GM18517 (cell line): Measurements from ENCODE around the gene IFI6.
A peak's percentile ranks its signal among the peaks of the same experiment; 100 is the strongest.
"Not testable (repeated sequence)": the region's sequence is repeated elsewhere in the genome, so short reads cannot be mapped to it uniquely, and the experiment has no call there.

Experiments
- ATAC-seq: cut with Tn5 transposase; IDR thresholded peaks from one replicate; pipeline ENCODE4 v1.9.1; 2021; ENCODE audit warnings: mild to moderate bottlenecking, moderate library complexity; ENCODE audit not compliant: unreplicated experiment

The IFI6 gene

DNA sequence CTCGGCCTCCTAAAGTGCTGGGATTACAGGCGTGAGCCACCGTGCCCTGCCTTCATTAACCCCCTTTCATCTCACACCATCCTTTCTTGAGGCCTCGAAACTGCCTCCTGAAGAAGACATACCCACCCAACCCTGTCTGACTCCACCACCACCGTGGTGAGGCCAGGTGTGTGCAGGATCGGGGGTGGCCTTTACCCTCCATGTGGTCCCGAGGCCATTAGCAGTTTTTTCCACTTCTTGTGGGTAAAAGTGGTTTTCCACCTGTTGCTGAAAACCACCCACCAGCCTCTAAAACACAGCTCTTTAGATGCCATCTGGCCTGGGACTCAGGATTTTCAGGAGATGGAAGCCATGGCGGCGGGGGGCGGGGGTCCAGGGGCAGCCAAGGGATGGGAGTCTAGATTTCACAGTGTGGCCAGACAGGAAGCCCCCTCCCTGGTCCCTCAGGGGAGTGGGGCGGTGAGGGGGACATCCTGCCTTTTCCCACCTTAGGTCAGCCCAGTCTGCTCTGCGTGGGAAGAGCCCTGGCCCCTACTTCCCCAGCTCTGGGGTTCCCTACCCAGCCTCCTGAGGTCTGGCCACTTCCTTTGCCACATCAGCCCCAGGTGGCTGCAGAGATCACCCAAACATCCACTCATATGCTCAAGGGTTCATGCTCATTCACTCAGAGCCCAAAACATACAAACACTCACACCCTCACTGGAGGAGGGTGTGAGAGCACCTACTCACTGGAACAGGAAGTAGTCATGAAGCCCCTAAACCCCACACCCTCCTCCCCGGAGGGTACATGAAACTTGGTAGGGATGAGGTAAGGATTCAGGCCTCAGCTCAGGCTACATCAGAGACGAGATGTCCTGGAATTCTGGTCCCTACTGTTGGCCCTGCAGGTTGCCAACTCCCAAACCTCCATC lies 39.4 kb downstream of the IFI6 start:
- ATAC-seq: peak; percentile 40

DNA sequence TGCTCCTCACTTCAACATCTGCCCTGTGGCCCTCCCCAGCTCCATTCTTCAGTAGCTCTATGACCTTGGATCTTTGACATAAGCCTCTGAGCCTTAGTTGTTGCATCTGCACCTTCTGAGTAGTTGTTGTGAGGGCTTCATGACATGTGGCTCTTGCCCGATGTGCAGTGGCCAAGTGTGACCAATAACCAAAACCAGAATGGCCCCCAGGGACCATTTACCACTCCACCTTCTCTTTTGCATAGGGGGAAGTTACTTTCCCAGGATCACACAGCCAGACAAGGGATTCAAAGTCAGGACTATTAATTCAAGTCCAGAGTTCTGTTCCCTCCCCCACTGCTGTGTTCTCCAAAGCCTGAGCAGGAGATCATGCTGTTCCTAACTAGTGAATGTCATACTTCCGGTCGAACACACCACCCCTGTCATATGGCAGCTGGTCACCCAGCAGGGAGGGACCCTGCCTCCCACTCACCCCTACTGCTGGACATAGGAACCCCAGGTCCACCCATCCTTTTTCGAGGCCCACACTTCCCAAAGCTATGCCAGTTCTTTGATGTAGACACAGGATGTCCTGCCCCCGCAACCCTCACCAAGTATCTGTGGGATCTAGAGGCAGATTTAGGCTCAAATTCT lies 41.0 kb downstream of the IFI6 start:
- peak; percentile 39 for ATAC-seq

- ATAC-seq: no peak
Measured at GRCh38 chr1:27628712-27629111, 43.3 kb downstream of the IFI6 start.

- ATAC-seq: not testable (repeated sequence)
Measured at GRCh38 chr1:27627733-27628132, 44.3 kb downstream of the IFI6 start.

- ATAC-seq: no peak
Measured at GRCh38 chr1:27627061-27627460, 44.9 kb downstream of the IFI6 start.

DNA sequence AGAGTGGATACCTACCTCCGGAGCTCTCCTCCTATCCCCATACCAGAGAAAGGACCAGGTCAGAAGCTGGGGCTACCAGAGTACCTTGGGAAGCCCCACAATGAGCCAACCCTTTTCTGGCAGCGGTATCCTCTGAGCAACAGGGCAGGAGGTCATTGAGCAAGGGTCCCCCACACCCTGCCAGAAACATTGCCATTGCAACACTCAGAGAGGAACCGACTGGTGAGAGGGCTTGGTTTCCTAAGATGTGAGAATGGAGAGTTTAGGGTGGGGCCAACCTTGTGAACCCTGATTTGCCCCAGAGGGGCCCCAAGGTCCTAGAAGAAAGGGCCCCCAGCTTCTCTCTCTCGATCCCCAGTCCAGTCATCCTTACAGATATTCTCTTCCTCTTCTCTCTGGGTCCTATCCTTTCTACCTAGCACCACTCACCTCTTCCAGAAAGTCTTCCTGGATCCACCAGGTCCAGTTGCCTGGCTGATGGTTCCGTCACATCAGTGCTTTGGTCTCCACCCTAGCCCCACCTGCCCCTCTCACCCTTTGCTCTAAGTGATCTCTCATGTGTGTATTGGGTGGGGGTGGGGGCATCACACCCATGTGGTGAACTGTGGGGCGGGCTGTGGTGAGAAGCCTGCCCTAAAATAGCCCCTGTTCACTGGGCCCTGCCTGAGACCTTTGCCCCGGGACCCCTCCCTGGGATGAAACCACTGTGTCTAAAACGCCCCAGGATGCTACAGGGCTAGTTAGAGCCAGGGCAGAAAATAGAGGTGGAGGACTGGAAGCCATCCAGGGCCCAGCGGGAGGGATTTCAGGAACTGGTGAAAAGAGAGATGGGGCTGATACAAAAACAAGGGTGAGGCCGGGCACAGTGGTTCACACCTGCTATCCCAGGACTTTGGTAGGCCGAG lies 45.7 kb downstream of the IFI6 start:
- ATAC-seq: no peak

GRCh38 chr1:27624467-27625178 lies 47.4 kb downstream of the IFI6 start:
- no peak for ATAC-seq

- no peak for ATAC-seq
Measured at GRCh38 chr1:27623327-27624212, 48.4 kb downstream of the IFI6 start.

DNA sequence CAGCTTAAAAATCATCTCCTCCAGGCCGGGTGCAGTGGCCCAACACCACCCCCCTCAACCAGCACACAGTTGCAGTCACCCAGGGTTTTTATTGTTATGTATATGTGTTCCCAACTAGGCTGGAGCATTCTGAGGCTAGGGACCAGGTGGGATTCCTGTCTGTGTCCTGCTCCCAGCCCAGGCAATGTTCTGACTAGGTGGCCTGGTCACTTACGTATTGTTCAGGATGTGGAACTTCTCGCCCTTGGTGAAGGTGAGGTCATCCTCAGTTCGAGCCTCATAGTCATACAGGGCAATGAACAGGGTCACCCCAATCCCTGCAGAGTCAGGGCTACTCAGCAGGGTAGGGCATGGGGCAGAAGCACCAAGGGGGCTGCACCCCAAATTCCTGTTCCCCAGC lies 49.2 kb downstream of the IFI6 start:
- no peak for ATAC-seq

DNA sequence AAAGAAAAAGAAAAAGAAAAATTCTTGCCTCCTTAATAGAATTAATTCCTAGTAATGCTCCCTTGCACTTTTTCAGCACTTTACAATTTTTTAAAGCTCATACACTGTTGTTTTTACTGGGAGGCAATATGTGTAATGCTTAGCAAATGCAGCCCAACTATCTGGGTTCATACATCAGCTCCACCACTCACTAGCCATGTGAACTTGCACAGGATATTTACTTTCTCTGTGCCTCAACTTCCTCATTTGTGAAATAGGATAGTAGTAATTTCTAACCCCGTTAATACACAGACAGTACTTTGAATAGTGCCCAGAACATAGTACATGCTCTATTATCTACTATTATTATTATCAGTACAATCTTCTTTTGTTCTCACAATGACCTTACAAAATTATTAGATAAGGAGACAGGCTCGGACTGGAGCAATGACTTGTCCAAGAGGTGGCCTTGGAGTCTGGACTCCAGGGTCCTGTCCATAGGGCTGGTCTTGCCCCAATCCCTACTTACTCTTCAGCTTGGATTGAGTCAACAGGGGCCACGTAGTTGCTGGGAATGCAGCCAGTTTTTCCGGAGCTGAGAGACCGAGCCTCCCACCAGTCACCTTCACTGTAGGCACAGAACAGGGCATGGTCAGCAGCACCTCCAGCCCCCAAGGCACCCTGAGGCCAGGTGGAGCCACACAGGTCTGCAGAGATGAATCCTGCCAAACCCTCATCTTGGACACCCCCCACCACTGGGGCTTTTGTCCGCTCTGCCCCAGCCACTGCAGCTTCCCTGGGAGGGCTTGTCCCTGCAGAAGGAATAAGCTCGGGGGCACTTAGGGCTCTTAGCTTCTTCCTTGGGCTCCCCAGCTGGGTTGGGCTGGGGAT lies 50.7 kb downstream of the IFI6 start:
- ATAC-seq: no peak

- not testable (repeated sequence) for ATAC-seq
Measured at GRCh38 chr1:27619782-27620438, 52.1 kb downstream of the IFI6 start.

DNA sequence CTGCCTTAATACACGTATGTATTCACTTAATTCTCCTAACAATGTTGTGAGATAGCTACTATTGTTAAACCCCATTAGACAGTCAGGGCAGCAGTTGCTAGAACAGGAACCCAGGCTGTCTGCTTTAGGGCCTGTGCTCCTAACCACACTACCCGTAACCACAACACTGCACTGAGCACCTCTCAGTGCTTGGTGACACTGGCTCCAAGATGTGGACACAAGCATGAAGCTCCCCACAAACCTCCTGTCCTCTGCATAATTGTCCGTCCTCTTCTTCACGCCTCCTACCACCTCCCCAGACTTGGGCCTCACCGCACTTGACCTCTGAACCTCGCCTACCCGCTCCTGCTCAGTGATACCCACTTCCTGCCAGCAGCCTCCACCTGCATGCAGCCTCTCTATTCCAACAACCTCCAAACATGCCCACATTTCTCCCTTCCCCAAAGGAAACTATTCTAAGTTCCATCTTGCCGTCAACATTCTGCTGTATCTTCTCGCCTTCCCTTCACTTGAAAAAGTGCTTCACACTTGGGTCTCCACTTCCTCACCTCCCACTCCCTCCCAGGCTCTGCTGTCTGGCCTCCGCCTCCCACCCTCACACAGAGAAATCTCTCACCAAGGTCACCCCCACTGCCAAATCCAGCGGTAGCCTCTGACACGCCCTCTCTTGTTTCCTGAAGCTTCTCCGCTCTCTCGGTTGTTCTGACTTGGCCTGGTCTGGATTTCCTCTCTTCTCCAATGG lies 53.5 kb downstream of the IFI6 start:
- ATAC-seq: no peak

DNA sequence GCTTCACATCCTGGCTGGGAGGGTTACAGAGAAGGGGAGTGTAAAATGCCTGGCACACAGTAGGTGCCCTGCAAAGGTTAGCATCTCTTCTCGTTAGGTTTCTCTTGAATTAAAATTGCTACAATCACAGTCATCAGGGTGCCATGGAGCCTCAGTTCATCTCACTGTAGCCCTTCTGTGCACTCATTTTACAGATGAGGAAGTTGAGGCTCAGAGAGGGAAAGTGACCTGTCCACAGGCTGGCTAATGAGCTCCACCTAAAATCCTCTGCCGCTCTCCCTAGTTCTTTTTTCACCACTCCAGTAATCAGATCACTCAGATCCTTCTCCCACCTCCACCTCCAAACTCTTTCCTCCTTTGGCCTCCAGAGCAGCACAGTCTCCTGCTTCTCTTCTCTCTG lies 54.6 kb downstream of the IFI6 start:
- ATAC-seq: no peak

- ATAC-seq: no peak
Measured at GRCh38 chr1:27616441-27616840, 55.6 kb downstream of the IFI6 start.
